Parathyroid adenoma (tissue), 2 donors: ENCODE measurements around the gene NECAP2.

ENCODE experiments used
- H2AFZ ChIP-seq: fragments of 300-600 bp; sonication (generic); one replicate; pipeline ENCODE4 v1.7.0; 2017; ENCODE audit warnings: antibody characterized with exemption, mild to moderate bottlenecking
- H3K27ac ChIP-seq: fragments of 300-600 bp; sonication (generic); one replicate; pipeline ENCODE4 v1.7.0; 2017
- H3K27me3 ChIP-seq: fragments of 300-600 bp; sonication (generic); one replicate; pipeline ENCODE4 v1.7.0; 2017; ENCODE audit warnings: low read length; ENCODE audit not compliant: control insufficient read depth, insufficient read depth
- H3K36me3 ChIP-seq: fragments of 300-600 bp; sonication (generic); one replicate; pipeline ENCODE4 v1.7.0; 2017; ENCODE audit warnings: low read length; ENCODE audit not compliant: control insufficient read depth, insufficient read depth
- H3K4me1 ChIP-seq: fragments of 300-600 bp; sonication (generic); one replicate; pipeline ENCODE4 v1.7.0; 2017; ENCODE audit warnings: control low read depth
- H3K4me2 ChIP-seq: fragments of 300-600 bp; sonication (generic); one replicate; pipeline ENCODE4 v1.7.0; 2017; ENCODE audit warnings: low read length
- H3K4me3 ChIP-seq: fragments of 300-600 bp; sonication (generic); one replicate; pipeline ENCODE4 v1.7.0; 2017; ENCODE audit warnings: low read depth, low read length
- H3K79me2 ChIP-seq: fragments of 300-600 bp; sonication (generic); one replicate; pipeline ENCODE4 v1.7.0; 2017; ENCODE audit warnings: control low read depth
- H3K9ac ChIP-seq: fragments of 300-600 bp; sonication (generic); one replicate; pipeline ENCODE4 v1.7.0; 2017; ENCODE audit warnings: mild to moderate bottlenecking
- H3K9me3 ChIP-seq: fragments of 300-600 bp; sonication (generic); one replicate; pipeline ENCODE4 v1.7.0; 2017; ENCODE audit warnings: low read length; ENCODE audit not compliant: control insufficient read depth
- TF ChIP-seq, protein P1 (sequence below): fragments of 300-600 bp; sonication (generic); IDR thresholded peaks from one replicate; pipeline ENCODE4 v1.7.0; 2017; ENCODE audit warnings: antibody characterized with exemption, mild to moderate bottlenecking
- donor health status: primary hyperparathyroidism.

The NECAP2 gene

GRCh38 chr1:16394977-16395376 is 45.5 kb upstream of the NECAP2 start:
- Histone ChIP-seq H2AFZ (no peak overlapping the region), H3K4me3 (no peak overlapping the region), H3K36me3 (no peaks in the 10 kb centered on the region), H3K9me3 (no peaks in the 10 kb centered on the region), H3K9ac (no peak overlapping the region), H3K79me2 (peaks cover 17% of the 10 kb centered on the region), H3K27me3 (no peaks in the 10 kb centered on the region), H3K4me2 (no peak overlapping the region), H3K4me1 (peaks cover 12% of the 10 kb centered on the region), H3K27ac (no peak overlapping the region)
- TF ChIP-seq, protein P1, sequence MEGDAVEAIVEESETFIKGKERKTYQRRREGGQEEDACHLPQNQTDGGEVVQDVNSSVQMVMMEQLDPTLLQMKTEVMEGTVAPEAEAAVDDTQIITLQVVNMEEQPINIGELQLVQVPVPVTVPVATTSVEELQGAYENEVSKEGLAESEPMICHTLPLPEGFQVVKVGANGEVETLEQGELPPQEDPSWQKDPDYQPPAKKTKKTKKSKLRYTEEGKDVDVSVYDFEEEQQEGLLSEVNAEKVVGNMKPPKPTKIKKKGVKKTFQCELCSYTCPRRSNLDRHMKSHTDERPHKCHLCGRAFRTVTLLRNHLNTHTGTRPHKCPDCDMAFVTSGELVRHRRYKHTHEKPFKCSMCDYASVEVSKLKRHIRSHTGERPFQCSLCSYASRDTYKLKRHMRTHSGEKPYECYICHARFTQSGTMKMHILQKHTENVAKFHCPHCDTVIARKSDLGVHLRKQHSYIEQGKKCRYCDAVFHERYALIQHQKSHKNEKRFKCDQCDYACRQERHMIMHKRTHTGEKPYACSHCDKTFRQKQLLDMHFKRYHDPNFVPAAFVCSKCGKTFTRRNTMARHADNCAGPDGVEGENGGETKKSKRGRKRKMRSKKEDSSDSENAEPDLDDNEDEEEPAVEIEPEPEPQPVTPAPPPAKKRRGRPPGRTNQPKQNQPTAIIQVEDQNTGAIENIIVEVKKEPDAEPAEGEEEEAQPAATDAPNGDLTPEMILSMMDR = no peak

GRCh38 chr1:16396591-16396990 is 43.9 kb upstream of the NECAP2 start:
- H3K4me3 ChIP-seq = no peak overlapping the region
- no peaks in the 10 kb centered on the region for H3K36me3 ChIP-seq
- peaks cover 12% of the 10 kb centered on the region for H3K4me1 ChIP-seq
- TF ChIP-seq, protein P1 = no peak
- H3K27me3 ChIP-seq = no peaks in the 10 kb centered on the region
- H2AFZ ChIP-seq = no peak overlapping the region
- no peak overlapping the region for H3K27ac ChIP-seq
- H3K9ac ChIP-seq = no peak overlapping the region
- H3K4me2 ChIP-seq = no peak overlapping the region
- no peaks in the 10 kb centered on the region for H3K9me3 ChIP-seq
- H3K79me2 ChIP-seq = peaks cover 7% of the 10 kb centered on the region

DNA sequence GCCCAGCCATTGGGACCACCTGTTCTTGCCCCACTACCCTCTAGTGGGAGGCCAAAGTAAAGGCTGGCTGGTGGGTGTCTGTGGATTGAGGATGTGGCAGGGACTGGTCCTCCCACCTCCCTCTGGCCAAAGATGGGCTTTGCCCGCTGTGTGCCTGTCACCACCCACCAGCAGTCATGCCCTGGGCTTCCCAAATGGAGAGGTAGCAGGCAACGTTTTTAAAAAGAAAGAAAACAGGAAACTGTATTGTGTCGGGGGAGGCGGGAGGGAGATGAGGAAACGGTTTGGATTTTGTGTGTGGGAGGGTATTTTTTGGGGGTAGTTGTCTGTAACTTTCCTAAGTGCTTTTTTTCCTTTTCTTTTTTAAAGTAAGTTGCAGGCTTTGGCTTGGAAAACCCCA is 43.4 kb upstream of the NECAP2 start:
- H3K27ac ChIP-seq = no peak overlapping the region
- H3K36me3 ChIP-seq = no peaks in the 10 kb centered on the region
- no peak overlapping the region for H3K4me2 ChIP-seq

GRCh38 chr1:16398371-16398953 is 42.1 kb upstream of the NECAP2 start:
- H3K4me3 ChIP-seq = no peak overlapping the region
- TF ChIP-seq, protein P1 = no peak
- H3K9ac ChIP-seq = no peak overlapping the region
- no peak overlapping the region for H3K27ac ChIP-seq
- no peak overlapping the region for H3K4me2 ChIP-seq
- H3K9me3 ChIP-seq = no peaks in the 10 kb centered on the region
- H3K4me1 ChIP-seq = no peaks in the 10 kb centered on the region
- no peak overlapping the region for H2AFZ ChIP-seq
- peaks cover 3% of the 10 kb centered on the region for H3K79me2 ChIP-seq
- no peaks in the 10 kb centered on the region for H3K36me3 ChIP-seq
- no peaks in the 10 kb centered on the region for H3K27me3 ChIP-seq

More for the DNA sequence above, 43.4 kb upstream of the NECAP2 start:
- peaks cover 7% of the 10 kb centered on the region for H3K79me2 ChIP-seq
- H3K4me1 ChIP-seq = peaks cover 12% of the 10 kb centered on the region
- H2AFZ ChIP-seq = no peak overlapping the region
- H3K4me3 ChIP-seq = no peak overlapping the region
- no peak overlapping the region for H3K9ac ChIP-seq
- no peaks in the 10 kb centered on the region for H3K27me3 ChIP-seq
- TF ChIP-seq, protein P1 = no peak
- no peaks in the 10 kb centered on the region for H3K9me3 ChIP-seq

- Histone ChIP-seq H3K4me1 (no peaks in the 10 kb centered on the region), H3K9ac (no peak overlapping the region), H3K36me3 (no peaks in the 10 kb centered on the region), H3K27me3 (no peaks in the 10 kb centered on the region), H3K4me2 (no peak overlapping the region), H3K27ac (no peak overlapping the region), H3K4me3 (no peak overlapping the region), H2AFZ (no peak overlapping the region), H3K9me3 (no peaks in the 10 kb centered on the region), H3K79me2 (no peaks in the 10 kb centered on the region)
- TF ChIP-seq, protein P1 = no peak
Measured at GRCh38 chr1:16402742-16403141, 37.8 kb upstream of the NECAP2 start.
